Measurements from ENCODE around the gene AP3M1. TPM values are rescaled to one million over a fixed set of nuclear protein-coding genes. Genes with fewer than 3 reads are reported as not detected.
A peak's percentile ranks its signal among the peaks of the same experiment; 100 is the strongest.

AP3M1 gene
- total RNA-seq, 1 experiment from 2014 or later = 37.4 TPM

DNA sequence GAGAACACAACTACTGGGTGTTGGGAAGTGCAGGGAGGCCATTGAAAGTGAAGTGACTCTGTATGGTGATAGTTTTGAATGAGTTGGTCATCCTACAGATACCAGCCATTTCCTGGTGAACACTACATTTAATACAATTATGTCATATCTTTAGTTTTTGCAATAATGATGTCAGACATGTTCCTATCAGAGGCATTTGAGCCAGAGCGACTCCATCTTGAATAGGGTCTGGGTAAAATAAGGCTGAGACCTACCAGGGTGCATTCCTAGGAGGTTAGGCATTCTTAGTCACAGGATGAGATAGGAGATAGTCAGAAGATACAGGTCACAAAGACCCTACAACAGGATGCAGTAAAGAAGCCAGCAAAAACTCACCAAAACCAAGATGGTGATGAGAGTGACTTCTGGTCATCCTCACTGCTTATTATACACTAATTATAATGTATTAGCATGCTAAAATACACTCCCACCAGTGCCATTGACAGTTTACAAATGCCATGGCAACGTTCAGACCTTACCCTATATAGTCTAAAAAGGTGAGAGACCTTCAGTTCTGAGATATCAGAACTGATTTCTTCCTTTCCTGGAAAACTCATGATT lies 28.6 kb upstream of the AP3M1 start:
- H3K4me3 Mint-ChIP-seq = no peak overlapping the region
- TF ChIP-seq, protein P1, sequence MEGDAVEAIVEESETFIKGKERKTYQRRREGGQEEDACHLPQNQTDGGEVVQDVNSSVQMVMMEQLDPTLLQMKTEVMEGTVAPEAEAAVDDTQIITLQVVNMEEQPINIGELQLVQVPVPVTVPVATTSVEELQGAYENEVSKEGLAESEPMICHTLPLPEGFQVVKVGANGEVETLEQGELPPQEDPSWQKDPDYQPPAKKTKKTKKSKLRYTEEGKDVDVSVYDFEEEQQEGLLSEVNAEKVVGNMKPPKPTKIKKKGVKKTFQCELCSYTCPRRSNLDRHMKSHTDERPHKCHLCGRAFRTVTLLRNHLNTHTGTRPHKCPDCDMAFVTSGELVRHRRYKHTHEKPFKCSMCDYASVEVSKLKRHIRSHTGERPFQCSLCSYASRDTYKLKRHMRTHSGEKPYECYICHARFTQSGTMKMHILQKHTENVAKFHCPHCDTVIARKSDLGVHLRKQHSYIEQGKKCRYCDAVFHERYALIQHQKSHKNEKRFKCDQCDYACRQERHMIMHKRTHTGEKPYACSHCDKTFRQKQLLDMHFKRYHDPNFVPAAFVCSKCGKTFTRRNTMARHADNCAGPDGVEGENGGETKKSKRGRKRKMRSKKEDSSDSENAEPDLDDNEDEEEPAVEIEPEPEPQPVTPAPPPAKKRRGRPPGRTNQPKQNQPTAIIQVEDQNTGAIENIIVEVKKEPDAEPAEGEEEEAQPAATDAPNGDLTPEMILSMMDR (conservative IDR thresholded peaks at IDR 0.05) = no peak

More for the DNA sequence above, 28.6 kb upstream of the AP3M1 start:
- no peak overlapping the region for H3K27ac ChIP-seq (ENCODE audit: insufficient read length, low read depth, low read length)
- H3K18ac ChIP-seq (ENCODE audit: insufficient read length, low read depth, low read length) = no peak overlapping the region
- no peak overlapping the region for H3K23ac ChIP-seq (ENCODE audit: insufficient read length, low read depth, low read length)
- H2AK5ac ChIP-seq (ENCODE audit: insufficient read length, low read length) = no peak overlapping the region
- H3K27ac Mint-ChIP-seq = peak overlapping the region in 1 of 3 experiments; percentile 44; a peak in 1 of 7 replicates
- no peak overlapping the region for H2AFZ ChIP-seq (ENCODE audit: low read length)
- H3K4me1 ChIP-seq (ENCODE audit: insufficient read depth, low read length) = peaks cover 7% of the 10 kb centered on the region
- no peak overlapping the region for H4K8ac ChIP-seq (replicated peaks; ENCODE audit: insufficient read length, low read depth, low read length)
- no peak overlapping the region for H3K14ac ChIP-seq (ENCODE audit: insufficient read depth, low read length)
- H3K36me3 Mint-ChIP-seq (ENCODE audit: insufficient read depth in 1 of 3, low read depth in 3 of 3) = peaks cover 0 to 3% (median 0%) of the 10 kb centered on the region in 3 experiments; a peak in 2 of 7 replicates
- H3K9ac ChIP-seq (ENCODE audit: extremely low read depth, insufficient read length, low read length) = no peak overlapping the region
- no peak overlapping the region for H3T11ph ChIP-seq (ENCODE audit: low read length)
- H3K79me2 ChIP-seq (ENCODE audit: insufficient read depth, low read length) = peaks cover 2% of the 10 kb centered on the region; the same call in 1 of the 2 replicates
- no peaks in the 10 kb centered on the region for H3K27me3 Mint-ChIP-seq (ENCODE audit: low read depth)
- H3K9me3 Mint-ChIP-seq = no peaks in the 10 kb centered on the region
- no CpG with 5 or more reads among the region's 2 CpGs for WGBS (ENCODE audit: extremely low coverage, insufficient read length, low lambda C conversion rate)
- DNase-seq = no peak
- peaks cover 32 to 39% of the 10 kb centered on the region in 2 experiments for H3K4me1 Mint-ChIP-seq
- no peak overlapping the region for H2BK15ac ChIP-seq (ENCODE audit: low read depth, low read length)
- H3K9me3 ChIP-seq (ENCODE audit: control insufficient read depth, low read depth, low read length) = no peaks in the 10 kb centered on the region
- H3K56ac ChIP-seq (ENCODE audit: insufficient read length, low read depth, low read length) = no peak overlapping the region
- no peak overlapping the region for H2BK5ac ChIP-seq (ENCODE audit: insufficient read length, low read length)
- H4K5ac ChIP-seq (ENCODE audit: insufficient read length, low read depth, low read length) = no peak overlapping the region
- H3K4ac ChIP-seq (ENCODE audit: low read depth, low read length) = no peak overlapping the region
- no peak overlapping the region for H4K91ac ChIP-seq (ENCODE audit: insufficient read length, low read depth, low read length)
- H3K79me1 ChIP-seq (ENCODE audit: insufficient read depth, low read depth, low read length, poor library complexity, severe bottlenecking) = peaks cover 6% of the 10 kb centered on the region
- H3K4me2 ChIP-seq (ENCODE audit: insufficient read depth, insufficient read length, low read length) = peak overlapping the region; percentile 11
- no peak overlapping the region for H2BK120ac ChIP-seq (ENCODE audit: low read depth, low read length, poor library complexity, severe bottlenecking)
- peaks cover 7% of the 10 kb centered on the region for H3K23me2 ChIP-seq (ENCODE audit: insufficient read length, low read depth, low read length, poor library complexity, severe bottlenecking)
- no peak overlapping the region for H2BK12ac ChIP-seq (ENCODE audit: insufficient read length, low read depth, low read length)
- no peaks in the 10 kb centered on the region for H4K20me1 ChIP-seq (ENCODE audit: control insufficient read depth, insufficient read depth, insufficient read length)
- no peaks in the 10 kb centered on the region for H3K27me3 ChIP-seq (ENCODE audit: insufficient read depth, low read length)
- no peak overlapping the region for H2BK20ac ChIP-seq (ENCODE audit: low read depth, low read length, poor library complexity, severe bottlenecking)

Data from H9 (cell line).